ENCODE data around the gene RXFP3.

RXFP3 gene

GRCh38 chr5:33968211-33969005 lies 32.2 kb downstream of the RXFP3 start:
- H3K27me3 ChIP-seq (ENCODE audit: control insufficient read depth, insufficient read depth, low read length), result peaks cover 3% of the 10 kb centered on the region
- no peaks in the 10 kb centered on the region for H3K4me1 ChIP-seq (ENCODE audit: control insufficient read depth, insufficient read depth, low read length)
- H3K9ac ChIP-seq (ENCODE audit: low read depth, low read length), result no peak overlapping the region
- no peaks in the 10 kb centered on the region for H3K9me3 ChIP-seq (replicated peaks; ENCODE audit: low read length)
- H3K4me3 ChIP-seq (ENCODE audit: low read length), result no peak overlapping the region
- no peaks in the 10 kb centered on the region for H3K36me3 ChIP-seq (ENCODE audit: insufficient read depth, low read length)
- H3K4me2 ChIP-seq (ENCODE audit: low read length), result no peak overlapping the region

GRCh38 chr5:33969572-33970452 lies 33.6 kb downstream of the RXFP3 start:
- Histone ChIP-seq H3K4me2 (ENCODE audit: low read length) (no peak overlapping the region), H3K9me3 (replicated peaks; ENCODE audit: low read length) (no peaks in the 10 kb centered on the region), H3K27me3 (ENCODE audit: control insufficient read depth, insufficient read depth, low read length) (peaks cover 9% of the 10 kb centered on the region), H3K36me3 (ENCODE audit: insufficient read depth, low read length) (no peaks in the 10 kb centered on the region), H3K4me3 (ENCODE audit: low read length) (no peak overlapping the region), H3K4me1 (ENCODE audit: control insufficient read depth, insufficient read depth, low read length) (no peaks in the 10 kb centered on the region), H3K9ac (ENCODE audit: low read depth, low read length) (no peak overlapping the region)

- H3K9me3 ChIP-seq (replicated peaks; ENCODE audit: low read length), result no peaks in the 10 kb centered on the region
- no peaks in the 10 kb centered on the region for H3K4me1 ChIP-seq (ENCODE audit: control insufficient read depth, insufficient read depth, low read length)
- H3K36me3 ChIP-seq (ENCODE audit: insufficient read depth, low read length), result no peaks in the 10 kb centered on the region
- H3K9ac ChIP-seq (ENCODE audit: low read depth, low read length), result no peak overlapping the region
- H3K27me3 ChIP-seq (ENCODE audit: control insufficient read depth, insufficient read depth, low read length), result peaks cover 9% of the 10 kb centered on the region
- no peak overlapping the region for H3K4me3 ChIP-seq (ENCODE audit: low read length)
- H3K4me2 ChIP-seq (ENCODE audit: low read length), result no peak overlapping the region
Observed at GRCh38 chr5:33973271-33973670, 37.1 kb downstream of the RXFP3 start.

GRCh38 chr5:33975852-33976251 lies 39.7 kb downstream of the RXFP3 start:
- H3K4me1 ChIP-seq (ENCODE audit: control insufficient read depth, insufficient read depth, low read length), result no peaks in the 10 kb centered on the region
- no peak overlapping the region for H3K4me3 ChIP-seq (ENCODE audit: low read length)
- H3K4me2 ChIP-seq (ENCODE audit: low read length), result no peak overlapping the region
- no peaks in the 10 kb centered on the region for H3K36me3 ChIP-seq (ENCODE audit: insufficient read depth, low read length)
- no peaks in the 10 kb centered on the region for H3K9me3 ChIP-seq (replicated peaks; ENCODE audit: low read length)
- peaks cover 9% of the 10 kb centered on the region for H3K27me3 ChIP-seq (ENCODE audit: control insufficient read depth, insufficient read depth, low read length)
- no peak overlapping the region for H3K9ac ChIP-seq (ENCODE audit: low read depth, low read length)

- no peaks in the 10 kb centered on the region for H3K36me3 ChIP-seq (ENCODE audit: insufficient read depth, low read length)
- H3K9ac ChIP-seq (ENCODE audit: low read depth, low read length), result no peak overlapping the region
- no peak overlapping the region for H3K4me2 ChIP-seq (ENCODE audit: low read length)
- H3K9me3 ChIP-seq (replicated peaks; ENCODE audit: low read length), result no peaks in the 10 kb centered on the region
- H3K4me1 ChIP-seq (ENCODE audit: control insufficient read depth, insufficient read depth, low read length), result no peaks in the 10 kb centered on the region
- peaks cover 9% of the 10 kb centered on the region for H3K27me3 ChIP-seq (ENCODE audit: control insufficient read depth, insufficient read depth, low read length)
- H3K4me3 ChIP-seq (ENCODE audit: low read length), result no peak overlapping the region
Observed at GRCh38 chr5:33976307-33976706, 40.1 kb downstream of the RXFP3 start.

- H3K36me3 ChIP-seq (ENCODE audit: insufficient read depth, low read length), result no peaks in the 10 kb centered on the region
- no peaks in the 10 kb centered on the region for H3K9me3 ChIP-seq (replicated peaks; ENCODE audit: low read length)
- H3K27me3 ChIP-seq (ENCODE audit: control insufficient read depth, insufficient read depth, low read length), result peaks cover 9% of the 10 kb centered on the region
- H3K9ac ChIP-seq (ENCODE audit: low read depth, low read length), result no peak overlapping the region
- H3K4me1 ChIP-seq (ENCODE audit: control insufficient read depth, insufficient read depth, low read length), result no peaks in the 10 kb centered on the region
- H3K4me3 ChIP-seq (ENCODE audit: low read length), result no peak overlapping the region
- H3K4me2 ChIP-seq (ENCODE audit: low read length), result no peak overlapping the region
Observed at GRCh38 chr5:33978306-33978705, 42.1 kb downstream of the RXFP3 start.

- Histone ChIP-seq H3K27me3 (ENCODE audit: control insufficient read depth, insufficient read depth, low read length) (peaks cover 1% of the 10 kb centered on the region), H3K9me3 (replicated peaks; ENCODE audit: low read length) (no peaks in the 10 kb centered on the region), H3K4me3 (ENCODE audit: low read length) (no peak overlapping the region), H3K36me3 (ENCODE audit: insufficient read depth, low read length) (no peaks in the 10 kb centered on the region), H3K4me2 (ENCODE audit: low read length) (no peak overlapping the region), H3K9ac (ENCODE audit: low read depth, low read length) (no peak overlapping the region), H3K4me1 (ENCODE audit: control insufficient read depth, insufficient read depth, low read length) (peaks cover 3% of the 10 kb centered on the region)
Observed at GRCh38 chr5:33980030-33980429, 43.8 kb downstream of the RXFP3 start.

- Histone ChIP-seq H3K27me3 (ENCODE audit: control insufficient read depth, insufficient read depth, low read length) (no peaks in the 10 kb centered on the region), H3K9ac (ENCODE audit: low read depth, low read length) (no peak overlapping the region), H3K4me1 (ENCODE audit: control insufficient read depth, insufficient read depth, low read length) (peaks cover 3% of the 10 kb centered on the region), H3K4me2 (ENCODE audit: low read length) (no peak overlapping the region), H3K36me3 (ENCODE audit: insufficient read depth, low read length) (no peaks in the 10 kb centered on the region), H3K9me3 (replicated peaks; ENCODE audit: low read length) (no peaks in the 10 kb centered on the region), H3K4me3 (ENCODE audit: low read length) (no peak overlapping the region)
Observed at GRCh38 chr5:33981408-33982162, 45.4 kb downstream of the RXFP3 start.

- Histone ChIP-seq H3K36me3 (ENCODE audit: insufficient read depth, low read length) (peaks cover 16% of the 10 kb centered on the region), H3K4me1 (ENCODE audit: control insufficient read depth, insufficient read depth, low read length) (peaks cover 3% of the 10 kb centered on the region), H3K4me2 (ENCODE audit: low read length) (no peak overlapping the region), H3K27me3 (ENCODE audit: control insufficient read depth, insufficient read depth, low read length) (no peaks in the 10 kb centered on the region), H3K9ac (ENCODE audit: low read depth, low read length) (no peak overlapping the region), H3K4me3 (ENCODE audit: low read length) (no peak overlapping the region), H3K9me3 (replicated peaks; ENCODE audit: low read length) (no peaks in the 10 kb centered on the region)
Observed at GRCh38 chr5:33984178-33984577, 48.0 kb downstream of the RXFP3 start.

GRCh38 chr5:33984671-33985124 lies 48.5 kb downstream of the RXFP3 start, which contains the start of gene SLC45A2:
Gene SLC45A2 (minus strand): TSS chr5:33984693. CDS start chr5:33984583, 110 bp downstream.
- Histone ChIP-seq H3K9me3 (replicated peaks; ENCODE audit: low read length) (no peaks in the 10 kb centered on the region), H3K4me1 (ENCODE audit: control insufficient read depth, insufficient read depth, low read length) (peaks cover 3% of the 10 kb centered on the region), H3K4me2 (ENCODE audit: low read length) (no peak within 1 kb of the TSS), H3K36me3 (ENCODE audit: insufficient read depth, low read length) (peaks cover 19% of the 10 kb centered on the region), H3K9ac (ENCODE audit: low read depth, low read length) (no peak within 1 kb of the TSS), H3K4me3 (ENCODE audit: low read length) (no peak within 1 kb of the TSS), H3K27me3 (ENCODE audit: control insufficient read depth, insufficient read depth, low read length) (no peaks in the 10 kb centered on the region)

GRCh38 chr5:33985447-33985846 lies 49.3 kb downstream of the RXFP3 start:
- Histone ChIP-seq H3K9me3 (replicated peaks; ENCODE audit: low read length) (no peaks in the 10 kb centered on the region), H3K36me3 (ENCODE audit: insufficient read depth, low read length) (peaks cover 19% of the 10 kb centered on the region), H3K9ac (ENCODE audit: low read depth, low read length) (no peak overlapping the region), H3K4me1 (ENCODE audit: control insufficient read depth, insufficient read depth, low read length) (peaks cover 3% of the 10 kb centered on the region), H3K27me3 (ENCODE audit: control insufficient read depth, insufficient read depth, low read length) (no peaks in the 10 kb centered on the region), H3K4me2 (ENCODE audit: low read length) (no peak overlapping the region), H3K4me3 (ENCODE audit: low read length) (no peak overlapping the region)
